HEK293 (cell line): ENCODE data around the gene MZB1.

ENCODE experiments used
- CTCF ChIA-PET: fragments of 350-600 bp; formaldehyde crosslinking; extraction: SDS; loops from one replicate; lab custom pipeline; 2021; ENCODE audit warnings: antibody characterized with exemption; lab: Yijun Ruan, JAX
- POLR2A ChIA-PET: fragments of 300-600 bp; formaldehyde crosslinking; extraction: SDS; loops from one replicate; lab custom pipeline; 2020; ENCODE audit warnings: antibody characterized with exemption, inconsistent platforms; lab: Yijun Ruan, JAX
- H3K27ac ChIP-seq: fragments of 200-500 bp; sonication (Bioruptor generic); 2 replicates; pipeline ENCODE4 v1.5.1; 2014; ENCODE audit warnings: low read depth, low read length, control low read depth, inconsistent platforms; ENCODE audit errors: extremely low read depth
- H3K36me3 ChIP-seq, 2 experiments: fragments of 200-500 bp in 1 of 2; sonication (Bioruptor generic) in 1 of 2; 1 replicate in 1 of 2; 2 replicates in 1 of 2; pipeline ENCODE4 v1.5.1; 2014 to 2017; ENCODE audit warnings: inconsistent platforms in 2 of 2, low read length in 2 of 2; ENCODE audit not compliant: control insufficient read depth in 2 of 2, insufficient read depth in 1 of 2
- H3K4me1 ChIP-seq: fragments of 200-500 bp; sonication (Bioruptor generic); 2 replicates; pipeline ENCODE4 v1.5.1; 2014; ENCODE audit warnings: mild to moderate bottlenecking, low read length, inconsistent platforms; ENCODE audit not compliant: control insufficient read depth, insufficient read depth
- H3K4me3 ChIP-seq: 2 replicates; pipeline ENCODE4 v1.5.1; 2011; ENCODE audit warnings: low read depth, mild to moderate bottlenecking, control low read depth, low read length, moderate library complexity
- H3K9me3 ChIP-seq: fragments of 200-500 bp; sonication (Bioruptor generic); 2 replicates; pipeline ENCODE4 v1.5.1; 2014; ENCODE audit warnings: low read depth, low read length, inconsistent platforms; ENCODE audit not compliant: control insufficient read depth, insufficient read depth
- HOXC10 ChIP-seq: sonication (generic); formaldehyde crosslinking; IDR thresholded peaks from 2 replicates; pipeline ENCODE4 v1.8.1; 2023; ENCODE audit warnings: mild to moderate bottlenecking, missing genetic modification reagents
- KLF10 ChIP-seq: fragments of 450-650 bp; IDR thresholded peaks from 2 replicates; pipeline ENCODE4 v1.5.1; 2018; ENCODE audit warnings: missing biosample characterization, mild to moderate bottlenecking, missing genetic modification characterization
- OVOL3 ChIP-seq: fragments of 450-650 bp; formaldehyde crosslinking; IDR thresholded peaks from 2 replicates; pipeline ENCODE4 v1.5.1; 2016; ENCODE audit warnings: missing biosample characterization, missing genetic modification characterization
- SP2 ChIP-seq: fragments of 450-650 bp; formaldehyde crosslinking; IDR thresholded peaks from 2 replicates; pipeline ENCODE4 v1.5.1; 2016; ENCODE audit warnings: missing biosample characterization, missing genetic modification characterization
- TCF7L2 ChIP-seq: IDR thresholded peaks from 2 replicates; pipeline ENCODE4 v1.6.1; 2011; ENCODE audit warnings: low read depth, mild to moderate bottlenecking, inconsistent platforms, low read length, moderate library complexity, borderline replicate concordance
- YY2 ChIP-seq: fragments of 450-650 bp; formaldehyde crosslinking; IDR thresholded peaks from 2 replicates; pipeline ENCODE4 v1.5.1; 2016; ENCODE audit warnings: missing biosample characterization, missing genetic modification characterization
- ZBTB8A ChIP-seq: fragments of 450-650 bp; formaldehyde crosslinking; IDR thresholded peaks from 2 replicates; pipeline ENCODE4 v1.5.1; 2016; ENCODE audit warnings: missing biosample characterization, missing genetic modification characterization
- ZIC2 ChIP-seq: fragments of 450-650 bp; formaldehyde crosslinking; IDR thresholded peaks from 2 replicates; pipeline ENCODE4 v1.5.1; 2016; ENCODE audit warnings: missing biosample characterization, missing genetic modification characterization
- ZNF112 ChIP-seq: fragments of 450-650 bp; formaldehyde crosslinking; IDR thresholded peaks from 2 replicates; pipeline ENCODE4 v1.5.0; 2017; ENCODE audit warnings: missing biosample characterization, missing genetic modification characterization
- ZNF19 ChIP-seq: fragments of 450-650 bp; formaldehyde crosslinking; IDR thresholded peaks from 2 replicates; pipeline ENCODE4; 2016; ENCODE audit warnings: missing biosample characterization, missing genetic modification characterization, low read depth
- ZNF23 ChIP-seq: fragments of 450-650 bp; formaldehyde crosslinking; IDR thresholded peaks from 2 replicates; pipeline ENCODE4 v1.5.1; 2016; ENCODE audit warnings: missing biosample characterization, missing genetic modification characterization, borderline replicate concordance
- ZNF311 ChIP-seq: fragments of 450-650 bp; formaldehyde crosslinking; IDR thresholded peaks from 2 replicates; pipeline ENCODE4 v1.5.1; 2017; ENCODE audit warnings: missing biosample characterization, missing genetic modification characterization, borderline replicate concordance
- ZNF335 ChIP-seq: fragments of 450-650 bp; formaldehyde crosslinking; conservative IDR thresholded peaks from 2 replicates; pipeline ENCODE4 v1.5.1; 2016; ENCODE audit warnings: missing biosample characterization, missing genetic modification characterization
- ZNF37A ChIP-seq: fragments of 450-650 bp; IDR thresholded peaks from 2 replicates; pipeline ENCODE4 v1.5.1; 2018; ENCODE audit warnings: missing biosample characterization, missing genetic modification characterization
- ZNF473 ChIP-seq: fragments of 450-650 bp; formaldehyde crosslinking; IDR thresholded peaks from 2 replicates; pipeline ENCODE4 v1.5.1; 2017; ENCODE audit warnings: missing biosample characterization, missing genetic modification characterization
- ZNF521 ChIP-seq: fragments of 450-650 bp; formaldehyde crosslinking; IDR thresholded peaks from 2 replicates; pipeline ENCODE4 v1.5.1; 2017; ENCODE audit warnings: missing biosample characterization, mild to moderate bottlenecking, missing genetic modification characterization
- ZNF621 ChIP-seq: fragments of 450-650 bp; formaldehyde crosslinking; IDR thresholded peaks from 2 replicates; pipeline ENCODE4 v1.5.1; 2017; ENCODE audit warnings: missing biosample characterization, missing genetic modification characterization
- ZNF626 ChIP-seq: fragments of 450-650 bp; sonication (Bioruptor Pico); formaldehyde crosslinking; IDR thresholded peaks from 2 replicates; pipeline ENCODE4 v1.5.1; 2018; ENCODE audit warnings: missing biosample characterization, missing genetic modification characterization, inconsistent platforms
- TF ChIP-seq, protein P1 (sequence below): fragments of 450-650 bp; formaldehyde crosslinking; IDR thresholded peaks from 2 replicates; pipeline ENCODE4 v1.5.1; 2016; ENCODE audit warnings: missing biosample characterization, missing genetic modification characterization
- TF ChIP-seq, protein P2 (sequence below): fragments of 450-650 bp; formaldehyde crosslinking; IDR thresholded peaks from 2 replicates; pipeline ENCODE4 v1.5.1; 2016; ENCODE audit warnings: missing biosample characterization, missing genetic modification characterization
- TF ChIP-seq, protein P3 (sequence below): fragments of 450-650 bp; formaldehyde crosslinking; IDR thresholded peaks from 2 replicates; pipeline ENCODE4 v1.5.1; 2016; ENCODE audit warnings: missing biosample characterization, missing genetic modification characterization
- TF ChIP-seq, protein P4 (sequence below): fragments of 450-650 bp; formaldehyde crosslinking; IDR thresholded peaks from 2 replicates; pipeline ENCODE4 v1.5.1; 2016; ENCODE audit warnings: missing biosample characterization, missing genetic modification characterization
- TF ChIP-seq, protein P5 (sequence below): fragments of 450-650 bp; formaldehyde crosslinking; IDR thresholded peaks from 2 replicates; pipeline ENCODE4 v1.5.1; 2016; ENCODE audit warnings: missing biosample characterization, missing genetic modification characterization

MZB1 gene

DNA sequence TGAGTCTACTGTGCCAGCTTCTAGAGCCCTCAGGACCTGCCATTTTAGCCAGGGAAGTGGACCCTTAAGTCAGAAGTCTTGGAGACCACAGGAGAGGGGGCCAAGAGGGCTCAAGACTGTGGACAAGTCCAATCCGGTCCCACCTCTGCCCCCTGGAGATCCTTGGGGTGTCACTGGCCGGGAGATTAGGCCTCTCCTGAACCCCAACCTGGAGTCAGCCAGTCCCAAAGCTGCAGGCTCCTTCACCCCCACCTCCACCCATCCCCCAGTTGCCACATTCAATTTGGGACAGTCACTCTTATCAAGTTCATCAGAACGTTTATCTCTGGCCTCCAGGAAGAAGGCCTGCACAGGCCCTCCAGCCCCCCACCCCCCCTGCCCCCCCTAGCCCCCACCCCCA is 6.9 kb downstream of the MZB1 start:
- TF ChIP-seq OVOL3 (tag by site-specific recombination) = no peak
- no peak for TF ChIP-seq ZNF37A (tag by site-specific recombination)
- TF ChIP-seq YY2 = no peak
- TF ChIP-seq ZNF621 (tag by site-specific recombination) = no peak
- TF ChIP-seq HOXC10 = no peak
- TF ChIP-seq, protein P1, sequence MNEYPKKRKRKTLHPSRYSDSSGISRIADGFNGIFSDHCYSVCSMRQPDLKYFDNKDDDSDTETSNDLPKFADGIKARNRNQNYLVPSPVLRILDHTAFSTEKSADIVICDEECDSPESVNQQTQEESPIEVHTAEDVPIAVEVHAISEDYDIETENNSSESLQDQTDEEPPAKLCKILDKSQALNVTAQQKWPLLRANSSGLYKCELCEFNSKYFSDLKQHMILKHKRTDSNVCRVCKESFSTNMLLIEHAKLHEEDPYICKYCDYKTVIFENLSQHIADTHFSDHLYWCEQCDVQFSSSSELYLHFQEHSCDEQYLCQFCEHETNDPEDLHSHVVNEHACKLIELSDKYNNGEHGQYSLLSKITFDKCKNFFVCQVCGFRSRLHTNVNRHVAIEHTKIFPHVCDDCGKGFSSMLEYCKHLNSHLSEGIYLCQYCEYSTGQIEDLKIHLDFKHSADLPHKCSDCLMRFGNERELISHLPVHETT (tag by site-specific recombination) = no peak
- TF ChIP-seq, protein P2, sequence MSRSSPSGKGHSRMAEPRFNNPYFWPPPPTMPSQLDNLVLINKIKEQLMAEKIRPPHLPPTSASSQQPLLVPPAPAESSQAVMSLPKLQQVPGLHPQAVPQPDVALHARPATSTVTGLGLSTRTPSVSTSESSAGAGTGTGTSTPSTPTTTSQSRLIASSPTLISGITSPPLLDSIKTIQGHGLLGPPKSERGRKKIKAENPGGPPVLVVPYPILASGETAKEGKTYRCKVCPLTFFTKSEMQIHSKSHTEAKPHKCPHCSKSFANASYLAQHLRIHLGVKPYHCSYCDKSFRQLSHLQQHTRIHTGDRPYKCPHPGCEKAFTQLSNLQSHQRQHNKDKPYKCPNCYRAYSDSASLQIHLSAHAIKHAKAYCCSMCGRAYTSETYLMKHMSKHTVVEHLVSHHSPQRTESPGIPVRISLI = no peak
- no peak for TF ChIP-seq ZNF473 (tag by site-specific recombination)
- TF ChIP-seq, protein P3, sequence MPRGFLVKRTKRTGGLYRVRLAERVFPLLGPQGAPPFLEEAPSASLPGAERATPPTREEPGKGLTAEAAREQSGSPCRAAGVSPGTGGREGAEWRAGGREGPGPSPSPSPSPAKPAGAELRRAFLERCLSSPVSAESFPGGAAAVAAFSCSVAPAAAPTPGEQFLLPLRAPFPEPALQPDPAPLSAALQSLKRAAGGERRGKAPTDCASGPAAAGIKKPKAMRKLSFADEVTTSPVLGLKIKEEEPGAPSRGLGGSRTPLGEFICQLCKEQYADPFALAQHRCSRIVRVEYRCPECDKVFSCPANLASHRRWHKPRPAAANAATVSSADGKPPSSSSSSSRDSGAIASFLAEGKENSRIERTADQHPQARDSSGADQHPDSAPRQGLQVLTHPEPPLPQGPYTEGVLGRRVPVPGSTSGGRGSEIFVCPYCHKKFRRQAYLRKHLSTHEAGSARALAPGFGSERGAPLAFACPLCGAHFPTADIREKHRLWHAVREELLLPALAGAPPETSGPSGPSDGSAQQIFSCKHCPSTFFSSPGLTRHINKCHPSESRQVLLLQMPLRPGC (tag by site-specific recombination) = no peak
- TF ChIP-seq ZNF23 (tag by site-specific recombination) = no peak
- TF ChIP-seq ZNF626 (tag by site-specific recombination) = no peak
- TF ChIP-seq ZBTB8A = no peak
- TF ChIP-seq ZNF521 (tag by site-specific recombination) = no peak
- no peak for TF ChIP-seq SP2
- TF ChIP-seq KLF10 (tag by site-specific recombination) = no peak
- H3K9me3 ChIP-seq = no peaks in the 10 kb centered on the region
- H3K4me3 ChIP-seq = no peak overlapping the region
- no peak overlapping the region for H3K27ac ChIP-seq
- H3K36me3 ChIP-seq = no peaks in the 10 kb centered on the region
- POLR2A ChIA-PET = interaction anchor here (0.7 kb wide), 1 partner anchor 33 kb away, joined by 5 read pairs; no protein-coding TSS in a partner anchor
- no peaks in the 10 kb centered on the region for H3K4me1 ChIP-seq
- CTCF ChIA-PET = interaction anchor here (1.0 kb wide), 1 partner anchor 17 kb away, joined by 3 read pairs; no protein-coding TSS in a partner anchor

DNA sequence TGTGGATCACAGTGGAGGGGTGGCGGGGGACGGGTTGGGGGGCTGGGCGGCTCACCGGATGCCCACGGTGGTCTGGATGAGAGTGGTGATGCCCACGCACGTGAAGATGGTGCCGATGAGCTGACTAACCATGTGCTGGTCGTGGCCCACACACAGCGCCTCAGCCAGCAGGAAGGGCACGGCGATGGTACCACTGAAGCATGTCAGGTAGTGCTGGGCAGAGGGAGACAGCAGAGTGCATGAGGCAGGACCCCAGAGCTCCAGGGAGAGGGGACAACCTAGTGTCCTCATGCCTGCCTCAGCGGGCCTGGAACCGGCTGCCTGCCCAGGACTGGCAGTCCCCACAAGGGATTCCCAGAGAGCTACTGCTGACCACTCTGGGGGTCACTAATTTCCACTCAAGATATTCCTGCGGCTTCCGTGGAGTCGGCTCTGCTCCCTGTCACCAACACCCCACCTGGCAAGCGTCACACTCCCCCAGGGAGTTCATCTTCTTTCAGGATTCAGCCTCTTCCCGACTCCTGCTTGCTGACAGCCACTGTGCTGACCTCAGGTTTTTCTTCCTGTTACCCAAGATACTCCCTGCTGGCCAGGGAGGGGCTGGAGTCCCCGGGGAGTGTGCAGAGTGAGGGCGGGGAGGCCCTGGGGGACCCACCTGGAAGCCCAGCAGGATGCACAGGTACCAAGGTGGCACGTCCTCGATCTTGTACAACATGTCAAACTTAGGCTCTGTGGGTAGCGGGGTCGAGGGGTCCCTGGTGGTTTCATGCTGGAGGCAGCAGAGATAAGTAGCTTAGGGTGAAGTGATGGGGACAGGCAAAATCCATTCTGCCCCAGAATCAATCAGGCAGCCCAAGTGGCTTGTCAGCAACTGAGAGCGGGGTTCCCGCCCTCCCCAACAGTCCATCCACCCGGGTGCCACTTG is 7.6 kb downstream of the MZB1 start:
- TF ChIP-seq, protein P4, sequence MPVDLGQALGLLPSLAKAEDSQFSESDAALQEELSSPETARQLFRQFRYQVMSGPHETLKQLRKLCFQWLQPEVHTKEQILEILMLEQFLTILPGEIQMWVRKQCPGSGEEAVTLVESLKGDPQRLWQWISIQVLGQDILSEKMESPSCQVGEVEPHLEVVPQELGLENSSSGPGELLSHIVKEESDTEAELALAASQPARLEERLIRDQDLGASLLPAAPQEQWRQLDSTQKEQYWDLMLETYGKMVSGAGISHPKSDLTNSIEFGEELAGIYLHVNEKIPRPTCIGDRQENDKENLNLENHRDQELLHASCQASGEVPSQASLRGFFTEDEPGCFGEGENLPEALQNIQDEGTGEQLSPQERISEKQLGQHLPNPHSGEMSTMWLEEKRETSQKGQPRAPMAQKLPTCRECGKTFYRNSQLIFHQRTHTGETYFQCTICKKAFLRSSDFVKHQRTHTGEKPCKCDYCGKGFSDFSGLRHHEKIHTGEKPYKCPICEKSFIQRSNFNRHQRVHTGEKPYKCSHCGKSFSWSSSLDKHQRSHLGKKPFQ (tag by site-specific recombination) = no peak
- TF ChIP-seq ZNF311 (tag by site-specific recombination) = no peak
- no peak for TF ChIP-seq SP2
- peak; percentile 18; the same call in 1 of the 2 replicates for TF ChIP-seq ZNF335
- TF ChIP-seq, protein P5, sequence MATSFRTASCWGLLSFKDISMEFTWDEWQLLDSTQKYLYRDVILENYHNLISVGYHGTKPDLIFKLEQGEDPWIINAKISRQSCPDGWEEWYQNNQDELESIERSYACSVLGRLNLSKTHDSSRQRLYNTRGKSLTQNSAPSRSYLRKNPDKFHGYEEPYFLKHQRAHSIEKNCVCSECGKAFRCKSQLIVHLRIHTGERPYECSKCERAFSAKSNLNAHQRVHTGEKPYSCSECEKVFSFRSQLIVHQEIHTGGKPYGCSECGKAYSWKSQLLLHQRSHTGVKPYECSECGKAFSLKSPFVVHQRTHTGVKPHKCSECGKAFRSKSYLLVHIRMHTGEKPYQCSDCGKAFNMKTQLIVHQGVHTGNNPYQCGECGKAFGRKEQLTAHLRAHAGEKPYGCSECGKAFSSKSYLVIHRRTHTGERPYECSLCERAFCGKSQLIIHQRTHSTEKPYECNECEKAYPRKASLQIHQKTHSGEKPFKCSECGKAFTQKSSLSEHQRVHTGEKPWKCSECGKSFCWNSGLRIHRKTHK (tag by site-specific recombination) = no peak
- no peak for TF ChIP-seq ZNF112
- peak; percentile 81 for TF ChIP-seq ZIC2 (tag by site-specific recombination)
- TF ChIP-seq ZNF19 (tag by site-specific recombination) = no peak
- no peak for TF ChIP-seq TCF7L2
- Histone ChIP-seq H3K4me1 (no peaks in the 10 kb centered on the region), H3K36me3 (no peaks in the 10 kb centered on the region), H3K9me3 (no peaks in the 10 kb centered on the region), H3K4me3 (no peak overlapping the region), H3K27ac (no peak overlapping the region)
- POLR2A ChIA-PET = interaction anchor here (0.7 kb wide), 1 partner anchor 34 kb away, joined by 5 read pairs; no protein-coding TSS in a partner anchor
- CTCF ChIA-PET = interaction anchor here (0.5 to 1.0 kb wide), 2 partner anchors 17 to 81 kb away, joined by 3 read pairs; no protein-coding TSS in a partner anchor
